HepG2 (cell line): ENCODE data around the gene SLC4A2.

Source experiments
- TAF1 ChIP-seq: sonication (generic); formaldehyde crosslinking; IDR thresholded peaks from 2 replicates; pipeline ENCODE4 v1.4.0; 2020; ENCODE audit warnings: missing genetic modification reagents
- ZBTB3 ChIP-seq: sonication (generic); formaldehyde crosslinking; IDR thresholded peaks from 2 replicates; pipeline ENCODE4 v1.4.0; 2020; ENCODE audit warnings: low read depth, mild to moderate bottlenecking, moderate library complexity, missing genetic modification reagents, borderline replicate concordance

DNA sequence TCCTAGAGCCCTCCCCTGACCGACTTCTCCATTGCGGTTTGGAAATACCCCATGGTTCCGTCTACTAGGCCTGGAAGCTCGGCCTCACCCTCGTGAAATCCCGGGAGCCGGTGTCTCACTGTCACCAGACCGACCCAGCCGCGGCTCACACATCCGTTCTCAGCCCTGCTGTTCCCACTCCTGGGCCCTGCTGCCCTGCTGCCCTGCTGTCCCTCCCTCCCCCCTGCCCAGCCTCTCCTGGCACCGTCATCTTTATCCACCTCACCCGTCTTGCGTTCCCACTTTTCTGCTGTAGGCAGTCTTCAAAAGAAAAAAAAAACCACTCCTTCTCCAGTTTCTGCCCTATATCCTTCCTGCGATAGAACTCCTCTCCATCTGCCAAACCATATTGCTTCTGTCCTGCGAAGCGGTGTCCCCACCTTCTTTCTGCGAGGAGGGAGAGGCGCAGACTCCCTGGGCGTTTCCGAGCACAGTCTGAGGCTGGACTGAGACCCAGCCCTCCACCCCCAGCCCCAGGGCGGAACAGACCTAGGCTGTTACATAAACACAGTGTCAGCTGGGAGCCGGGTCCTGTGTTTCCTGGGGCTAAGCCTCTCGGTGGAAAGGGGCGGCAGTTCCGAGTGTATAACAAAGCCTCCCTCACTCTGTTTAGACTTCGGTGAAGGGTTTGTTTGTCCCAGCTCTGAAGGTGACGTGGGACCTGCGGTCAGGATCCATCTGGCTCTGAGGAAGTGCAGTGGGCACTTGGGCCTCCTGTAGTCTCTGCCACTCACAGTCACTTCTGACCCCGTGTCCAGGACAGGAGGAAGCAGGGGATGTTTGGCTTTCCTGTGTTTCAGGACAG lies 29.7 kb downstream of the SLC4A2 start:
- TF ChIP-seq ZBTB3 (CRISPR knock-in tag) = no peak
- peak; percentile 38; the same call in 1 of the 2 replicates for TF ChIP-seq TAF1 (CRISPR knock-in tag)
